Hepatocyte (in vitro differentiated cells): ENCODE measurements around the gene DCLK3.

Experiments
- CTCF ChIP-seq: fragments of 200-600 bp; sonication (generic); IDR thresholded peaks from 2 replicates; pipeline ENCODE4 v1.5.1; 2016; ENCODE audit warnings: antibody characterized with exemption, mild to moderate bottlenecking; ENCODE audit not compliant: poor library complexity
- EZH2 ChIP-seq: fragments of 200-600 bp; sonication (generic); IDR thresholded peaks from 2 replicates; pipeline ENCODE4 v1.6.1; 2016; ENCODE audit warnings: antibody characterized with exemption, mild to moderate bottlenecking, borderline replicate concordance
- EZH2phosphoT487 ChIP-seq: fragments of 200-600 bp; sonication (generic); IDR thresholded peaks from one replicate; pipeline ENCODE4 v1.6.1; 2018; ENCODE audit warnings: antibody characterized with exemption, mild to moderate bottlenecking, low read depth, moderate library complexity; ENCODE audit not compliant: unreplicated experiment, severe bottlenecking

GRCh38 chr3:36695769-36696137 is 68.6 kb downstream of the DCLK3 start:
- TF ChIP-seq EZH2 (no peak), CTCF (no peak), EZH2phosphoT487 (no peak)
